ENCODE measurements around the gene SLCO4A1. TPM values are rescaled to one million over a fixed set of nuclear protein-coding genes. Genes with fewer than 3 reads are reported as not detected.

SLCO4A1 gene
- total RNA-seq, 4 donors from 2014 or later = 24.3 to 73.7 (median 40.5) TPM

DNA sequence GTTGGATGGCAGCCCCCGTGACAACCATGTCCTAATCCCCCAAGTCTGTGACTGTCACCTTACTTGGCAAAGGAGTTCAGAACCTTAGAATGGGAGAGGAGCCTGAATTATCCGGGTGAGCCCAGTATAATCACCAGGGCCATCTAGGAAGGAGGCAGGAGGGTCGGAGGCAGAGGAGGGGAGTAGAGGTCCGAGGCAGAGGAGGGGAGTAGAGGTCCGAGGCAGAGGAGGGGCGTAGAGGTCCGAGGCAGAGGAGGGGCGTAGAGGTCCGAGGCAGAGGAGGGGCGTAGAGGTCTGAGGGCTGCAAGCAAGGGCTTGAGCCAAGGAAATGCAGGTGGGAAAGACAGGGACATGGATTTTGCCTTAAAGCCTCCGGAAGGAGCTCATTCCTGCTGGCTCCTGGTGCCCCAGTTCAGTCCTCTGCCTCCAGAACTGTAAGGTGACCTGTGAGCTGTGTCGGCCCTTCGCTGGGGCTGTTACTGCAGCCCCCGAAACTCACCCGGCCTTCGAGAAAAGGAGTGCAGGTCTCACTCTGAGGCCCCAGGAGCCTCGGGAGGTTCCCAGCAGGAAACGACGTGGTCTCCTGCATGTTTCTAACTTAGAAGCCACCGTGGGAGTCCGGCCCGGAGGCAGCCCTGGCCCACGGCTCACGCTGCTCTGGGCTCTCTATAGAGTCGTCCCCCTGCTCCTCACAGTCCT, 20.0 kb upstream of the SLCO4A1 start:
- peak overlapping the region; percentile 81 to 95 (median 94) for H3K27ac ChIP-seq
- DNase-seq (ENCODE audit: low spot score in 2 of 2) = no peak
- H3K4me1 ChIP-seq = peaks cover 0 to 60% (median 32%) of the 10 kb centered on the region in 4 donors
- no peaks in the 10 kb centered on the region for H3K9me3 ChIP-seq
- no peak overlapping the region for H3K4me3 ChIP-seq
- H3K36me3 ChIP-seq = no peaks in the 10 kb centered on the region
- WGBS, 2 donors = 64 to 71% methylated on average over 24 to 25 of the region's 25 CpGs
- H3K27me3 ChIP-seq = peaks cover 0 to 39% of the 10 kb centered on the region in 2 donors
- TF ChIP-seq, protein P1, sequence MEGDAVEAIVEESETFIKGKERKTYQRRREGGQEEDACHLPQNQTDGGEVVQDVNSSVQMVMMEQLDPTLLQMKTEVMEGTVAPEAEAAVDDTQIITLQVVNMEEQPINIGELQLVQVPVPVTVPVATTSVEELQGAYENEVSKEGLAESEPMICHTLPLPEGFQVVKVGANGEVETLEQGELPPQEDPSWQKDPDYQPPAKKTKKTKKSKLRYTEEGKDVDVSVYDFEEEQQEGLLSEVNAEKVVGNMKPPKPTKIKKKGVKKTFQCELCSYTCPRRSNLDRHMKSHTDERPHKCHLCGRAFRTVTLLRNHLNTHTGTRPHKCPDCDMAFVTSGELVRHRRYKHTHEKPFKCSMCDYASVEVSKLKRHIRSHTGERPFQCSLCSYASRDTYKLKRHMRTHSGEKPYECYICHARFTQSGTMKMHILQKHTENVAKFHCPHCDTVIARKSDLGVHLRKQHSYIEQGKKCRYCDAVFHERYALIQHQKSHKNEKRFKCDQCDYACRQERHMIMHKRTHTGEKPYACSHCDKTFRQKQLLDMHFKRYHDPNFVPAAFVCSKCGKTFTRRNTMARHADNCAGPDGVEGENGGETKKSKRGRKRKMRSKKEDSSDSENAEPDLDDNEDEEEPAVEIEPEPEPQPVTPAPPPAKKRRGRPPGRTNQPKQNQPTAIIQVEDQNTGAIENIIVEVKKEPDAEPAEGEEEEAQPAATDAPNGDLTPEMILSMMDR (IDR thresholded peaks at IDR 0.05) = no peak
- TF ChIP-seq EP300 (IDR thresholded peaks at IDR 0.05) = no peak
- TF ChIP-seq POLR2A (IDR thresholded peaks at IDR 0.05) = no peak

DNA sequence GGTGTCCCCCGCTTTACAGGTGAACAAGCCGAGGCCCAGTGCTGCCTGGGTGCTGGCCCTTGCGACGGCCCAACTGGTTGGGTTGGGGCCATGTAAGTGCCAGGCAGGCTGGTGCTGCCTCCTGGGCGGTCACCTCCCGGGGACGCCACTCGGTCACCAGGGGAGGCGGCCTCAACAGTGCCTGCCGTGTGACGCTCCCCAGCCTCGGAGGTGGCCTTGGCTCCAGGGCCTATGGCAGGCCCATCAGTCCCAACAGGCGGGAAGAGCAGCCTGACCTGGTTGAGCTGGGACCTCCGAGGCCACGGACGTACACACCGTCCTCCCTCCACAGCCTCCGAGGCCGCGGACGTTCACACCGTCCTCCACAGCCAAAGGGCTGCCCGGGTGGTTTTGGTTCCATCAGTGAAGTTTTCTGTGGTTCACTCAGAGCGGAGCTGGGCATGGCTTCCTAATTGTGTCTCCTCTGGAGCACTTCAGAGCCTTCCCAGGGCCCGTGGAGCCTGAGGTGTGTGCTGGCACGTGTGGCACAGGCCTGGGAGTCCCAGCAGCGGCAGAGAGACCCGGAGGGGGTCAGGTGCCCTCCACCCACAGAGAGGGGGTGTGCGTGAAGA, 19.3 kb upstream of the SLCO4A1 start:
- Histone ChIP-seq H3K9me3 (no peaks in the 10 kb centered on the region), H3K4me1 (peaks cover 0 to 59% (median 29%) of the 10 kb centered on the region in 4 donors), H3K27ac (peak overlapping the region; percentile 81 to 95 (median 94)), H3K27me3 (peaks cover 0 to 39% of the 10 kb centered on the region in 2 donors), H3K4me3 (no peak overlapping the region), H3K36me3 (no peaks in the 10 kb centered on the region)
- TF ChIP-seq, protein P1 (IDR thresholded peaks at IDR 0.05) = no peak
- WGBS, 2 donors = 31 to 75% methylated on average over 8 to 29 of the region's 29 CpGs
- no peak for DNase-seq (ENCODE audit: low spot score in 2 of 2)

DNA sequence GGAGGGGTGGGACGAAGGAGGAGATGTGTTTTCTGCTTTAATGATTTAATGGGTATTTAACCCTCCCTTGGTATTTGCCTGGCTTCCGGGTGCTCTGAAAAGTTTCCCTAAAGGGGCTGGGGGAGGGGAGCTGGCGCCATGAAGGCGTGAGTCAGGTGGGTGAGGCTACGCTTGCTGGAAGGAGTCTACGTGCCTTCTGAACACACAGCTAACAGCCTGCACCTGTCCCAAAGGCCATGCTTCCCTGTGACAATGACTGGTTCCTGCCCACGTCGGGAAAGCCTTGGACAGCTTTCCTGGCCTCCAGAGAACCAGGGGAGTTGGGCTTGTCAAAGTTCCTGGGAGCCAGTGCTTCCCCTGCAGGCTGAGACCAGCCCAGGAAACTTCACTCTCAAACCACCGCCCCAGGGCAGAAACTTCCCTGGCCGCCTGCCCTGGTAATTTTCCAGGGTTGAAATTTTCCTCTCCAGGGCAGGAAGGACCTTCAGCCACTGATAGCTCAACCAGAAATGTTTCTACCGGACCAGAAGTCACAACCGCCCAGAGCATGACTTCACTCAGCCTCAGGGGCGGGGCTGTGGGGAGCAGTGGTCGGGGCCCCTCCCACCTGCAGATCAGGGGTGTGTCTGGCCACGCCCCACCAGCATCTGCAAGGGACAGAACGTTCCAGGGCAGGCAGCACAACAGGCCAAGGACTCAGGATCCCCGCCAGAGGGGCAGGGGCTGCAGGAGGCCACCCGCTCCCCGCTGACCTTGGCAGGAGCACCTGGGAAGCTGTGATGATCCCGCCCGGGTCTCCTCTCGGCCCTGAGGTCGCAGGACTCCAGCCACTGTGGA, 18.6 kb upstream of the SLCO4A1 start:
- H3K36me3 ChIP-seq = no peaks in the 10 kb centered on the region
- peaks cover 0 to 39% of the 10 kb centered on the region in 2 donors for H3K27me3 ChIP-seq
- peak; percentile 97 for DNase-seq (ENCODE audit: low spot score in 2 of 2)
- TF ChIP-seq POLR2A (IDR thresholded peaks at IDR 0.05) (peak; percentile 39 to 69), EP300 (IDR thresholded peaks at IDR 0.05) (peak; percentile 84 to 97)
- TF ChIP-seq, protein P1 (IDR thresholded peaks at IDR 0.05) = peak in 1 of 5 experiments; percentile 28
- WGBS, 2 donors = 6 to 10% methylated on average over 14 to 21 of the region's 23 CpGs
- no peaks in the 10 kb centered on the region for H3K9me3 ChIP-seq
- H3K4me1 ChIP-seq = peaks cover 0 to 55% (median 25%) of the 10 kb centered on the region in 4 donors
- H3K4me3 ChIP-seq = peak overlapping the region in 2 of 4 donors; percentile 17 to 18
- peak overlapping the region; percentile 81 to 95 (median 94) for H3K27ac ChIP-seq

DNA sequence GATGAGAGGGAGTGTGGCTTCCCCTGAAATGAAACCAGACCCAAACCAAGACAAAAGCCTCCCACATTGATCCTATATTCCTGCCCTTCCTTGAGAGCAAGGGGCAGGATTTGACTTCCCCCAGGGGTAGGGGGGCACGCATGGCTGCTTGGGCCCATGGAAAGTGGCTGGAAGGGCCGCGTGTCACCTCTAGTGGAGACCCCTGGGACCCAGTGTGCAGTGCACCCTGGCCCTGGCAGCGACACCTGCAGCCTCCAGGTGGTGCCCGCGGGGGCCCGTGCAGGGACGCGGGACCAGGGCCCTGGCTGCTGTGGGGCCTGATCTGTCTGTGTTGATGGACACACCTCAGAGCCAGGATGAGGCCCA, 18.0 kb upstream of the SLCO4A1 start:
- H3K4me3 ChIP-seq = peak overlapping the region in 2 of 4 donors; percentile 17 to 18
- TF ChIP-seq, protein P1 (IDR thresholded peaks at IDR 0.05) = peak in 1 of 5 experiments; percentile 18
- no peak for TF ChIP-seq EP300 (IDR thresholded peaks at IDR 0.05)
- TF ChIP-seq POLR2A (IDR thresholded peaks at IDR 0.05) = no peak
- peaks cover 0 to 48% (median 25%) of the 10 kb centered on the region in 4 donors for H3K4me1 ChIP-seq
- WGBS, 2 donors = 72 to 76% methylated on average over 8 to 9 of the region's 9 CpGs
- peaks cover 0 to 39% of the 10 kb centered on the region in 2 donors for H3K27me3 ChIP-seq
- no peak for DNase-seq (ENCODE audit: low spot score in 2 of 2)
- H3K9me3 ChIP-seq = no peaks in the 10 kb centered on the region
- peak overlapping the region; percentile 79 to 95 (median 94) for H3K27ac ChIP-seq
- H3K36me3 ChIP-seq = no peaks in the 10 kb centered on the region
